ENCODE data around the gene CHST14.

The CHST14 gene

GRCh38 chr15:40441565-40442531 is 28.9 kb upstream of the CHST14 start:
- DNase-seq: no peak

GRCh38 chr15:40443255-40443654 is 27.5 kb upstream of the CHST14 start:
- DNase-seq: no peak

GRCh38 chr15:40443846-40444245 is 26.9 kb upstream of the CHST14 start:
- no peak for DNase-seq

- DNase-seq: no peak
Observed at GRCh38 chr15:40444736-40445135, 26.0 kb upstream of the CHST14 start.

- DNase-seq: no peak
Observed at GRCh38 chr15:40445421-40445922, 25.3 kb upstream of the CHST14 start.

GRCh38 chr15:40446144-40446543 is 24.6 kb upstream of the CHST14 start:
- DNase-seq: no peak

- DNase-seq: no peak
Observed at GRCh38 chr15:40448354-40448753, 22.4 kb upstream of the CHST14 start.

- no peak for DNase-seq
Observed at GRCh38 chr15:40449275-40449674, 21.5 kb upstream of the CHST14 start.

GRCh38 chr15:40450047-40450446 is 20.7 kb upstream of the CHST14 start:
- DNase-seq: no peak

- DNase-seq: no peak
Observed at GRCh38 chr15:40451527-40452158, 19.1 kb upstream of the CHST14 start.

- DNase-seq: no peak
Observed at GRCh38 chr15:40452296-40453090, 18.3 kb upstream of the CHST14 start.

GRCh38 chr15:40453941-40454340 is 16.8 kb upstream of the CHST14 start:
- DNase-seq: peak; percentile 39

- no peak for DNase-seq
Observed at GRCh38 chr15:40454904-40455391, 15.8 kb upstream of the CHST14 start.

- DNase-seq: no peak
Observed at GRCh38 chr15:40456299-40456712, 14.5 kb upstream of the CHST14 start.

GRCh38 chr15:40456738-40457137 is 14.0 kb upstream of the CHST14 start:
- no peak for DNase-seq

- no peak for DNase-seq
Observed at GRCh38 chr15:40458495-40459371, 12.1 kb upstream of the CHST14 start.

GRCh38 chr15:40459391-40460015 is 11.3 kb upstream of the CHST14 start:
- DNase-seq: no peak

- DNase-seq: no peak
Observed at GRCh38 chr15:40460404-40460803, 10.4 kb upstream of the CHST14 start.

GRCh38 chr15:40461958-40462357 is 8.8 kb upstream of the CHST14 start:
- no peak for DNase-seq

- no peak for DNase-seq
Observed at GRCh38 chr15:40463279-40463678, 7.5 kb upstream of the CHST14 start.

GRCh38 chr15:40463886-40464545 is 6.8 kb upstream of the CHST14 start:
- no peak for DNase-seq
